Liver (tissue), 3 donors: ENCODE data around the gene DENND11.

Source experiments
- CTCF ChIP-seq: fragments of 150-350 bp; IDR thresholded peaks from 2 replicates; pipeline ENCODE4 v1.5.1; 2017; ENCODE audit warnings: improper control_type of control experiment, low read depth, low read length; ENCODE audit not compliant: missing input control
- FOXA1 ChIP-seq: IDR thresholded peaks from 2 replicates; pipeline ENCODE4 v1.6.1; 2016; ENCODE audit warnings: antibody characterized with exemption
- GABPA ChIP-seq, 2 donors: IDR thresholded peaks in 1 of 2; conservative IDR thresholded peaks in 1 of 2; 2 replicates each; pipeline ENCODE4 v1.6.1; 2016; ENCODE audit warnings: antibody characterized with exemption in 2 of 2, mild to moderate bottlenecking in 1 of 2, moderate library complexity in 1 of 2
- JUND ChIP-seq, 2 donors: IDR thresholded peaks; 2 replicates each; pipeline ENCODE4 v1.6.1; 2016; ENCODE audit warnings: antibody characterized with exemption in 2 of 2
- NR2F2 ChIP-seq: IDR thresholded peaks from 2 replicates; pipeline ENCODE4 v1.6.1; 2016; ENCODE audit warnings: antibody characterized with exemption
- REST ChIP-seq: IDR thresholded peaks from 2 replicates; pipeline ENCODE4 v1.6.1; 2016; ENCODE audit warnings: antibody characterized with exemption, mild to moderate bottlenecking
- SP1 ChIP-seq: IDR thresholded peaks from 2 replicates; pipeline ENCODE4 v1.6.1; 2018; ENCODE audit warnings: antibody characterized with exemption, mild to moderate bottlenecking
- TAF1 ChIP-seq: conservative IDR thresholded peaks from 2 replicates; pipeline ENCODE4 v1.6.1; 2016; ENCODE audit warnings: antibody characterized with exemption, mild to moderate bottlenecking
- YY1 ChIP-seq: IDR thresholded peaks from 2 replicates; pipeline ENCODE4 v1.6.1; 2016; ENCODE audit warnings: antibody characterized with exemption, mild to moderate bottlenecking
- TF ChIP-seq, protein P1 (sequence below): IDR thresholded peaks from 2 replicates; pipeline ENCODE4 v1.6.1; 2016; ENCODE audit warnings: antibody characterized with exemption
- TF ChIP-seq, protein P2 (sequence below): IDR thresholded peaks from 2 replicates; pipeline ENCODE4 v1.6.1; 2016; ENCODE audit warnings: antibody characterized with exemption
- TF ChIP-seq, protein P3 (sequence below): IDR thresholded peaks from 2 replicates; pipeline ENCODE4 v1.6.1; 2016; ENCODE audit warnings: antibody characterized with exemption
- donor health status: healthy.
- donor health status: healthy.

GRCh38 chr7:141696348-141696747 is 5.6 kb downstream of the DENND11 start:
- TF ChIP-seq JUND (IDR thresholded peaks at IDR 0.05): no peak
- no peak for TF ChIP-seq CTCF
- no peak for TF ChIP-seq TAF1
- TF ChIP-seq YY1: no peak
- no peak for TF ChIP-seq REST
- TF ChIP-seq, protein P1, sequence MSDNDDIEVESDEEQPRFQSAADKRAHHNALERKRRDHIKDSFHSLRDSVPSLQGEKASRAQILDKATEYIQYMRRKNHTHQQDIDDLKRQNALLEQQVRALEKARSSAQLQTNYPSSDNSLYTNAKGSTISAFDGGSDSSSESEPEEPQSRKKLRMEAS: no peak
- no peak for TF ChIP-seq NR2F2
- TF ChIP-seq SP1: no peak
- no peak for TF ChIP-seq GABPA (IDR thresholded peaks at IDR 0.05 in 1 of 2, conservative IDR thresholded peaks at IDR 0.05 in 1 of 2)
- TF ChIP-seq, protein P2, sequence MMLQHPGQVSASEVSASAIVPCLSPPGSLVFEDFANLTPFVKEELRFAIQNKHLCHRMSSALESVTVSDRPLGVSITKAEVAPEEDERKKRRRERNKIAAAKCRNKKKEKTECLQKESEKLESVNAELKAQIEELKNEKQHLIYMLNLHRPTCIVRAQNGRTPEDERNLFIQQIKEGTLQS: no peak
- TF ChIP-seq FOXA1: no peak
- TF ChIP-seq, protein P3, sequence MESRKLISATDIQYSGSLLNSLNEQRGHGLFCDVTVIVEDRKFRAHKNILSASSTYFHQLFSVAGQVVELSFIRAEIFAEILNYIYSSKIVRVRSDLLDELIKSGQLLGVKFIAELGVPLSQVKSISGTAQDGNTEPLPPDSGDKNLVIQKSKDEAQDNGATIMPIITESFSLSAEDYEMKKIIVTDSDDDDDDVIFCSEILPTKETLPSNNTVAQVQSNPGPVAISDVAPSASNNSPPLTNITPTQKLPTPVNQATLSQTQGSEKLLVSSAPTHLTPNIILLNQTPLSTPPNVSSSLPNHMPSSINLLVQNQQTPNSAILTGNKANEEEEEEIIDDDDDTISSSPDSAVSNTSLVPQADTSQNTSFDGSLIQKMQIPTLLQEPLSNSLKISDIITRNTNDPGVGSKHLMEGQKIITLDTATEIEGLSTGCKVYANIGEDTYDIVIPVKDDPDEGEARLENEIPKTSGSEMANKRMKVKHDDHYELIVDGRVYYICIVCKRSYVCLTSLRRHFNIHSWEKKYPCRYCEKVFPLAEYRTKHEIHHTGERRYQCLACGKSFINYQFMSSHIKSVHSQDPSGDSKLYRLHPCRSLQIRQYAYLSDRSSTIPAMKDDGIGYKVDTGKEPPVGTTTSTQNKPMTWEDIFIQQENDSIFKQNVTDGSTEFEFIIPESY: no peak
